GM23248 (cell line): ENCODE results near the gene SLC30A2. TPM values are rescaled to one million over a fixed set of nuclear protein-coding genes. Genes with fewer than 3 reads are reported as not detected.
"Not testable (repeated sequence)": the region's sequence is repeated elsewhere in the genome, so short reads cannot be mapped to it uniquely, and the experiment has no call there.

Experiments used
- DNase-seq: peaks from one replicate; pipeline ENCODE4 v3.0.0-alpha.2; 2015
- H2AFZ ChIP-seq: fragments of 200-600 bp; sonication (generic); 2 replicates; pipeline ENCODE4 v1.6.1; 2016; ENCODE audit warnings: antibody characterized with exemption
- H3F3A ChIP-seq: fragments of 200-600 bp; sonication (generic); 2 replicates; pipeline ENCODE4 v1.6.1; 2016; ENCODE audit warnings: mild to moderate bottlenecking, antibody characterized with exemption, mixed run types; ENCODE audit not compliant: insufficient read depth
- H3K27ac ChIP-seq: fragments of 200-600 bp; sonication (generic); 2 replicates; pipeline ENCODE4 v1.5.1; 2016; ENCODE audit warnings: mild to moderate bottlenecking
- H3K27me3 ChIP-seq: fragments of 200-600 bp; sonication (generic); replicated peaks from 2 replicates; pipeline ENCODE4 v1.6.1; 2016; ENCODE audit warnings: mild to moderate bottlenecking; ENCODE audit not compliant: insufficient read depth
- H3K36me3 ChIP-seq: fragments of 200-600 bp; sonication (generic); 2 replicates; pipeline ENCODE4 v1.6.1; 2016; ENCODE audit warnings: low read depth, mild to moderate bottlenecking
- H3K4me1 ChIP-seq: fragments of 200-600 bp; sonication (generic); 2 replicates; pipeline ENCODE4 v1.6.1; 2016; ENCODE audit warnings: mild to moderate bottlenecking; ENCODE audit not compliant: insufficient read depth
- H3K4me2 ChIP-seq: fragments of 200-600 bp; sonication (generic); one replicate; pipeline ENCODE4 v1.6.1; 2016; ENCODE audit warnings: mild to moderate bottlenecking; ENCODE audit not compliant: unreplicated experiment
- H3K4me3 ChIP-seq: fragments of 200-600 bp; sonication (generic); 2 replicates; pipeline ENCODE4 v1.5.1; 2016; ENCODE audit warnings: mild to moderate bottlenecking
- H3K79me2 ChIP-seq: fragments of 200-600 bp; sonication (generic); 2 replicates; pipeline ENCODE4 v1.6.1; 2016; ENCODE audit warnings: mild to moderate bottlenecking; ENCODE audit not compliant: insufficient read depth
- H3K9ac ChIP-seq: fragments of 200-600 bp; sonication (generic); 2 replicates; pipeline ENCODE4 v1.6.1; 2016; ENCODE audit warnings: mild to moderate bottlenecking
- H3K9me2 ChIP-seq: fragments of 200-600 bp; sonication (generic); 2 replicates; pipeline ENCODE4 v1.6.1; 2016; ENCODE audit warnings: mixed run types, mild to moderate bottlenecking, moderate library complexity; ENCODE audit not compliant: insufficient read depth
- H3K9me3 ChIP-seq: fragments of 200-600 bp; sonication (generic); one replicate; pipeline ENCODE4 v1.6.1; 2017; ENCODE audit warnings: low read depth
- H4K20me1 ChIP-seq: fragments of 200-600 bp; sonication (generic); 2 replicates; pipeline ENCODE4 v1.6.0; 2016; ENCODE audit not compliant: insufficient read depth
- EZH2 ChIP-seq: fragments of 200-600 bp; sonication (generic); IDR thresholded peaks from 2 replicates; pipeline ENCODE4 v1.6.1; 2018; ENCODE audit warnings: antibody characterized with exemption, mild to moderate bottlenecking; ENCODE audit not compliant: insufficient read depth, poor library complexity, severe bottlenecking
- EZH2phosphoT487 ChIP-seq: fragments of 200-600 bp; sonication (generic); IDR thresholded peaks from 2 replicates; pipeline ENCODE4 v1.6.1; 2018; ENCODE audit warnings: antibody characterized with exemption, moderate library complexity, mild to moderate bottlenecking, low read depth; ENCODE audit not compliant: insufficient read depth
- WGBS, 2 experiments: methylation state at CpG; one replicate each; pipeline ENCODE4 v1.1.6; 2015 to 2017; ENCODE audit warnings: low lambda C conversion rate in 2 of 2, low coverage in 1 of 2; ENCODE audit errors: missing lambda C conversion rate in 2 of 2; 5-methylcytosine and 5-hydroxymethylcytosine counted together
- in situ Hi-C: fragments of 300-500 bp; cut with MboI; formaldehyde crosslinking; loops from 2 replicates; pipeline ENCODE4 v1.15.0; 2020
- polyA plus RNA-seq: library from polyadenylated mRNA; unstranded; fragments of >200 nt; fragmentation: Nextera tagmentation; extraction: Ambion mirVana; gene quantifications from 2 replicates; pipeline ENCODE4 v1.2.1, GENCODE V29; 2016
- total RNA-seq: library from RNA; depleted of rRNA; stranded (reverse); fragments of >200 nt; shearing (Covaris generic); gene quantifications from 2 replicates; pipeline ENCODE4 v1.2.3, GENCODE V29; 2014; rRNA removed

SLC30A2 gene, protein sequence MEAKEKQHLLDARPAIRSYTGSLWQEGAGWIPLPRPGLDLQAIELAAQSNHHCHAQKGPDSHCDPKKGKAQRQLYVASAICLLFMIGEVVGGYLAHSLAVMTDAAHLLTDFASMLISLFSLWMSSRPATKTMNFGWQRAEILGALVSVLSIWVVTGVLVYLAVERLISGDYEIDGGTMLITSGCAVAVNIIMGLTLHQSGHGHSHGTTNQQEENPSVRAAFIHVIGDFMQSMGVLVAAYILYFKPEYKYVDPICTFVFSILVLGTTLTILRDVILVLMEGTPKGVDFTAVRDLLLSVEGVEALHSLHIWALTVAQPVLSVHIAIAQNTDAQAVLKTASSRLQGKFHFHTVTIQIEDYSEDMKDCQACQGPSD
- total RNA-seq (not detected in 2 replicates), polyA plus RNA-seq (0.14 TPM in 1 of 2 replicates, not detected in the other)

DNA sequence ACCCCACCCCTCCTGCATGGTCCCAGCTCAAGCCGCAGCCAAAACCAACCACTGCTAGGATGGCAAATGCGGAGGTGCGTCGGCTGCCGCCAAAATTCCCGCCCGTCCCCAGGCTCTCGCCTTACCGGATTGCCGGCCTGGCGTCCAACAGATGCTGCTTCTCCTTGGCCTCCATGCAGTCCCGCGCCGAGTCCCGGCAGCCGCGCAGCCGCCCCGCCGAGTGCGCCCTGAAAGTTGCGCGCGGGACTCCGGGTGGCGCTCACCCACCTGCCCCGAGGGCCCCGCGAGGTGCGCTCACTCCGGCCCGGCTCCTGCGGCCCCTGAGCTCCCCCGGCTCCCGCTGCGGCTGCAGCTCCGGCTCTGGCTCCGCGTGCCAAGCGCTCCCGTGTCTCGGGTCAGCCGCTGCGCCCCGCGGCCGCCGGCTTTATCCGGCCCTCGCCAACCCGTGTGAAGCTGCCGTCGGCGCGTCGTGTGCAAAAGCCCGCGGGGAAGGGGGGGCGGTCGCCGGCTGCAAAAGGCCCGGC is at the start of gene SLC30A2:
Gene SLC30A2 (minus strand): TSS at position 397 of the 524 bp plus-strand sequence. CDS start 222 bp downstream, at position 175.
- TF ChIP-seq EZH2: no peak
- peak; percentile 37; the same call in 1 of the 2 replicates for TF ChIP-seq EZH2phosphoT487
- Histone ChIP-seq H3K79me2 (no peaks in the 10 kb centered on the region), H3K4me1 (no peaks in the 10 kb centered on the region), H3K9me2 (no peaks in the 10 kb centered on the region), H3K9ac (no peak within 1 kb of the TSS), H3K27ac (no peak within 1 kb of the TSS), H2AFZ (no peak within 1 kb of the TSS), H3K4me2 (no peak within 1 kb of the TSS), H3K36me3 (no peaks in the 10 kb centered on the region), H4K20me1 (no peaks in the 10 kb centered on the region), H3K27me3 (peaks cover 67% of the 10 kb centered on the region), H3K9me3 (no peaks in the 10 kb centered on the region), H3F3A (no peaks in the 10 kb centered on the region), H3K4me3 (no peak within 1 kb of the TSS)
- WGBS, 2 experiments: 1% methylated on average over 13 to 20 of the region's 62 CpGs
- peak; percentile 38 for DNase-seq
- in situ Hi-C loops: no loop called here

DNA sequence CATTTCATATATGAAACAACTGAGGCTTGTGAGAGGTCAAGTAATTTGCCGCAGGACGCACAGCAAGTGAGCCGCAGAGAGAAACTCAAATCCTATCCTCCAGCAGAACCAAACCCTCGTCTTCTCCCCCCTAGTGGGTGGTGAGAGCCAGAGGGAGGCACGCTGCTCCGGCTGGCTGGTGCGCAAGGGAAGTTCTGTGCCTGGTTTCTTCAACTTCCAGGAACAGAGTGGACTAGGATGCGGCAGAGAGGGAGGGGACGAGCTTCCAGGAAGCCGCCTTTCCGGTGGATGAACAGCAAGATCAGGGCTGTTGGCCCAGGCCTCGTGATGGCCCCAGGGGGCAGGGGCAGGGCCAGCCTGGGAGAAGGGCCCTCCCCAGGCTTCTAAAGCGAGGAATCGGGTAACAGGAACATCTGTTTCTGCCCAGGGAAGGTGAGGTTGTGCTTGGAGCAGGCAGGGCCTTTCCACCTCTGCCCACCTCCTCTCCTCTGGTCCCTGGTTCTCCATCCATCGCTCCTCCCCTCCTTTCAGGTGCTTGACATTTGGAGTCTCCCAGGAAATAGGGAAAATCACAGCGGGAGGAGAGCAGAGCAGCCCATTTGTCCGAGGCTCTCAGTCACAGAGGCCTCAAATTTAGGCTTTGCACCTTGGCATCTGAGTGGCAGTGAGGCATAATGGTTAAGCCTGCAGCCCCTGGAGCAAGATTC is 48.9 kb upstream of the SLC30A2 start:
- TF ChIP-seq EZH2phosphoT487: no peak
- TF ChIP-seq EZH2: no peak
- H3K9me2 ChIP-seq: no peaks in the 10 kb centered on the region
- WGBS, 2 experiments: 23 to 25% methylated on average over 17 of the region's 17 CpGs
- in situ Hi-C loops: no loop called here
- no peak overlapping the region for H3K9ac ChIP-seq
- H3K4me1 ChIP-seq: peaks cover 12% of the 10 kb centered on the region
- peak; percentile 18 for DNase-seq
- H3K79me2 ChIP-seq: no peaks in the 10 kb centered on the region
- H4K20me1 ChIP-seq: no peaks in the 10 kb centered on the region
- no peaks in the 10 kb centered on the region for H3K36me3 ChIP-seq
- no peak overlapping the region for H3K4me2 ChIP-seq
- H3K27me3 ChIP-seq: peaks cover 42% of the 10 kb centered on the region
- peak overlapping the region; percentile 66; the same call in 1 of the 2 replicates for H2AFZ ChIP-seq
- no peak overlapping the region for H3K4me3 ChIP-seq
- peaks cover 18% of the 10 kb centered on the region for H3F3A ChIP-seq
- no peaks in the 10 kb centered on the region for H3K9me3 ChIP-seq
- no peak overlapping the region for H3K27ac ChIP-seq

DNA sequence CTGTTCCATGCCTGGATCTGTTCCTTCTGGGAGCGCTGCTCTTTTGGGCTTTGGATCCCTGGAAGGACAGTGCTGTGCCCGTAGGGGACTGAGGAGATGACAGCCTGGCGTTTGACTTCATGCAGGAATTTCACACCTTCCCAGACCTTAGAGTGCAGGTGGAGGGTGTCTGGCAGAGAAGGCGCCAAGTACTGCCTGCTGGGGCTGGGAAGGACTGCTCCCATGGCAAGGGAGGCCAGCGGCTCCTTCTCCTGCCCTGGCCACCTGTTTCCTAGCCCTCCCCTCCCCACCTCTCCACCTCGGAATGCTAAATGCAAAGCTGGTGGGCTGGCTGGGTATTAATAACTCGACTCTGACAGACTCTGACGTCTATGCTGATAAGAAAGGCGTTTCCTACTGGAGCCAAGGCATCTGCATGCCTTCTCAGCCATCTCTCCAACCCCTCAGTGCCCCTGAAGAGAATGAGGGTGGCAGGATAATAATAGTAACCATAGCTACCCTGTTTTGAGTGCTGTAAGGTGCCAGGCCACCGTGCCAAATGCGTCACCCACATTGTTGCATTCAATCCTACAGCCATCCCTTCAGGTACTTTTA is 48.3 kb upstream of the SLC30A2 start:
- DNase-seq: peak; percentile 11
- Histone ChIP-seq H3K9ac (no peak overlapping the region), H3K9me3 (no peaks in the 10 kb centered on the region), H3K4me3 (no peak overlapping the region), H3K4me2 (no peak overlapping the region), H3K36me3 (no peaks in the 10 kb centered on the region), H3K4me1 (peaks cover 12% of the 10 kb centered on the region), H3K79me2 (no peaks in the 10 kb centered on the region), H3K27me3 (peaks cover 42% of the 10 kb centered on the region), H3K9me2 (no peaks in the 10 kb centered on the region), H3F3A (peaks cover 18% of the 10 kb centered on the region), H2AFZ (peak overlapping the region; percentile 66; the same call in 1 of the 2 replicates), H3K27ac (no peak overlapping the region), H4K20me1 (no peaks in the 10 kb centered on the region)
- no peak for TF ChIP-seq EZH2
- no peak for TF ChIP-seq EZH2phosphoT487
- 8 to 10% methylated on average over 11 of the region's 11 CpGs for WGBS, 2 experiments
- in situ Hi-C loops: no loop called here

DNA sequence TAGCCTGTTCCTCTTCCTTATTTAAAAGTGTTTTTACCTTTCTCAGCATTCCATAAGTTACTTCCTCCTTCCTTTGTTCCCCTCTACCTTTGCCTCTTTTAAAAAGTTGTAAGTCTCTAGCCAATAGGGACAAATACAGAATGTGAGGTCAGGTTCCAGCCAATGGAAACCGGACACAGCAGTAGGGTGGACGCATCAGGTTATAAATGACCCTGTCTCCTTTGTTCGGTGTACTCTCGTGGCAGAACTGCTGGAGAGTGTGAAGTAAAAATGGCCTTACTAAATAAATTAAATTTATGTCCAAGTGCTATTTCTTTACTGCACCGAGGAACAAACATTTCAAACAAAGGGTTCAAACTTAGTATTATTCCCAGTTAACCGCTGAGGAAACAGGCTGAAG is 47.7 kb upstream of the SLC30A2 start:
- H2AFZ ChIP-seq, in situ Hi-C loops, H3K4me3 ChIP-seq, H3K4me2 ChIP-seq, H4K20me1 ChIP-seq, DNase-seq, H3K9me3 ChIP-seq, H3K79me2 ChIP-seq, H3K27ac ChIP-seq, H3K9me2 ChIP-seq, H3K36me3 ChIP-seq, H3K9ac ChIP-seq: not testable (repeated sequence)
- peaks cover 12% of the 10 kb centered on the region for H3K4me1 ChIP-seq
- 4 to 6% methylated on average over 6 of the region's 6 CpGs for WGBS, 2 experiments
- peaks cover 42% of the 10 kb centered on the region for H3K27me3 ChIP-seq
- H3F3A ChIP-seq: peaks cover 18% of the 10 kb centered on the region
